GM12875 (cell line): ENCODE measurements around the gene DYRK2.

ENCODE experiments used
- H3K4me3 ChIP-seq: one replicate; pipeline ENCODE4 v1.5.1; 2011; ENCODE audit warnings: low read depth, low read length, control low read depth
- TF ChIP-seq, protein P1 (sequence below): IDR thresholded peaks from 2 replicates; pipeline ENCODE4 v1.5.1; 2011; ENCODE audit warnings: low read depth, mild to moderate bottlenecking, control low read depth, inconsistent platforms, low read length, moderate library complexity, borderline replicate concordance; ENCODE audit not compliant: insufficient read depth

Gene DYRK2

GRCh38 chr12:67632005-67632404, 16.5 kb upstream of the DYRK2 start:
- TF ChIP-seq, protein P1, sequence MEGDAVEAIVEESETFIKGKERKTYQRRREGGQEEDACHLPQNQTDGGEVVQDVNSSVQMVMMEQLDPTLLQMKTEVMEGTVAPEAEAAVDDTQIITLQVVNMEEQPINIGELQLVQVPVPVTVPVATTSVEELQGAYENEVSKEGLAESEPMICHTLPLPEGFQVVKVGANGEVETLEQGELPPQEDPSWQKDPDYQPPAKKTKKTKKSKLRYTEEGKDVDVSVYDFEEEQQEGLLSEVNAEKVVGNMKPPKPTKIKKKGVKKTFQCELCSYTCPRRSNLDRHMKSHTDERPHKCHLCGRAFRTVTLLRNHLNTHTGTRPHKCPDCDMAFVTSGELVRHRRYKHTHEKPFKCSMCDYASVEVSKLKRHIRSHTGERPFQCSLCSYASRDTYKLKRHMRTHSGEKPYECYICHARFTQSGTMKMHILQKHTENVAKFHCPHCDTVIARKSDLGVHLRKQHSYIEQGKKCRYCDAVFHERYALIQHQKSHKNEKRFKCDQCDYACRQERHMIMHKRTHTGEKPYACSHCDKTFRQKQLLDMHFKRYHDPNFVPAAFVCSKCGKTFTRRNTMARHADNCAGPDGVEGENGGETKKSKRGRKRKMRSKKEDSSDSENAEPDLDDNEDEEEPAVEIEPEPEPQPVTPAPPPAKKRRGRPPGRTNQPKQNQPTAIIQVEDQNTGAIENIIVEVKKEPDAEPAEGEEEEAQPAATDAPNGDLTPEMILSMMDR = no peak
- no peak overlapping the region for H3K4me3 ChIP-seq

DNA sequence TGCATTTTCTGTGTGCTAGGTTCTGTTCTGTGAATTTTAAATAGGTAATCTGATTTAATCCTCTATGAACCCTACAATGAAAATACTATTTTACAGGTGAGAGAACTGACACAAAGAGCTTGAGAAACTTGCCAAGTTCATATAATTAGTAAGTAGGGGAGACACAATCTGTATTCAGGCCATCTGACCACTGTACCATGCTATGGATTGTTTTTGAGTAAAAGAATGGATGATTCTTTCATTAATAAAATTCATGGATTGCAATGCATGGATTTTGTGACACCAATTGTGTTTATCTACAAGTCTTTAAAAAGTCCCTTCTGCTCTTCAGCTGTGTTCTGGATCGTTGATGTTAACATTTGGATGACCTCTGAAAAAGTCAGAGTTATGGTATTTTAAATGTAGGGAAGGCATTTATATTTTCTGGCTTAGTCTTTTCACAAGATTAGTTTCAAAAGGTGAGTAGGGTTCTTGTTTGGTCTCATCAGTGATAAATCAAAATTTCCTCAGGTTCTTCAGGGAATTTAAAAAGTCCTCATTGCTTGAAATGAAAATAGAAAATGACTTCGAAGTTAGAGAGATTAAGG, 15.4 kb upstream of the DYRK2 start:
- H3K4me3 ChIP-seq = no peak overlapping the region
- TF ChIP-seq, protein P1 = no peak

DNA sequence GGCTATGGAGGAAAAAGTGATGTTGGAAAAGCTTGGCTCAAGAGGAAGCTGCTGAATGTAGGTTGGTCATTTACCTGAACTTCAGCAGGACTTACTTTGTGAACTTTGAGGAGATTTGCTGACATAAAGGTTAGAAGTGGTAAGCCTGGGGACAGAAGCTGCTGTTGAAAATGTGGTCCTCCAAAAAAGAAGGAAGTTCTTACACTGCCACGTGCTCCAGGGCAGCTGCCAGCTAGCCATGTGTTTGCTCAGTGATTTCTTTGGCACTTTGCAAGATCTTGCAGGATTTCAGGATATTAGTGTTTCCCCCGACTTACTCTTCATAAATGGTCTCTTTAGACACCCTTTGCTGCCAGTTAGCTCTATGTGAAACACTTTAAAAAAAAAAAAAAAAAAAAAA, 14.8 kb upstream of the DYRK2 start:
- TF ChIP-seq, protein P1 = no peak
- H3K4me3 ChIP-seq = no peak overlapping the region

DNA sequence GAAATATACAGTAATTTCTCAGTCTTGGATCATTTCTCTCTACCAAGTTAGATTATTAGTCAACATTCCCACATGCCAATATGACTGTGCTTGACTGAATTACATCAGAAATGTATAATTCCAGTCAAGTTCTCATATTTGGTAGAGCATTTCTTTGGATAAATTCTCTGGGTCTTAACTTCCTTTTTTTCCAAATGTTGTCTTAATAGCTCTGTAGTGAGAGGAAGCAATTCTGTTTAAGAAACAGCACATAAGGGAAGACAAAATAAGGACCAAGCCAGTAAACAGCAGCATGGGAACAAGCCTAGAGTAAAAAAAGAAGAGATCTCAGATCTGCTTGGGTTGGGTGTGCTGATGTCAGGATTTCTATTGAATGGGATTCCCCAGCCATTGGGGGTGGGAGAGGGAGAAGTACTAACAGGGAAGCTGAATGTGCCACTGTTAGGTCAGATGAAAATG, 14.2 kb upstream of the DYRK2 start:
- TF ChIP-seq, protein P1 = no peak
- H3K4me3 ChIP-seq = no peak overlapping the region

DNA sequence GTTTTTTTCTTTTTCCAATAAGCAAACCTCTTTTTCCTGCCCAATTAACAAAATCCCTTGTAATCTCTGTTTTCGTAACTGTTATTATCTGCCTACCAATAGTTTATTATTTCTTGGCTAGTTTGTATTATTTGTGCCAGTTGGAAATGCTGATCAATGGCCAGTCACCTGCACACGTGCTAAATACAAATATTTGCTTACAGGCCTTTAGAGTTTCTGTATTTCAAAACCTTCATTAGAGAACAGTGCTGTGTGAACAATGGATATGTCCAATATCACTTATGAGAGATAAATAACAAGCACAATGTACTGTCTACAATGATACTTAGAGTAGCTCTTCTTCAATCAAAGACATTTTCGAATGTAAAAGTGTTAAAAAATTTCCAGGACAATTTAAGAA, 10.8 kb upstream of the DYRK2 start:
- H3K4me3 ChIP-seq = no peak overlapping the region
- TF ChIP-seq, protein P1 = no peak

DNA sequence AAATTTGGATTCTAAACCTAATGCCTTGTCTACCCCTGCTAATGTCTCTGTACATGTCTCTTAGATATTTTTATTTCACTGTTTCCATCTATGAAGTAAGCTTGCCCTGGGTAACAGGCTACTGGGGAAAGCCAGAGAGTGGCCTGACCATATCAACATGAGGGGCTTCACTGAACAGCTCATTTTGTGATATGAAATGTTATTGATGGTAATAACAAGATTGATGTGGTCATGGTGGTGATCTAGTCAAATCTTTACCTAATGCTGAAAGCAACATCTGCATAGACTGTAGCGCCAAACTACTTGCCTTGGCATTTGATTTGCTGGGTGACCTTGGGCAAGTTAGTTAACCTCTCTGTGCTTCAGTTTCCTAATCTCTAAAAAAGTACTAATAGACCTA, 9.9 kb upstream of the DYRK2 start:
- no peak overlapping the region for H3K4me3 ChIP-seq
- TF ChIP-seq, protein P1 = no peak

DNA sequence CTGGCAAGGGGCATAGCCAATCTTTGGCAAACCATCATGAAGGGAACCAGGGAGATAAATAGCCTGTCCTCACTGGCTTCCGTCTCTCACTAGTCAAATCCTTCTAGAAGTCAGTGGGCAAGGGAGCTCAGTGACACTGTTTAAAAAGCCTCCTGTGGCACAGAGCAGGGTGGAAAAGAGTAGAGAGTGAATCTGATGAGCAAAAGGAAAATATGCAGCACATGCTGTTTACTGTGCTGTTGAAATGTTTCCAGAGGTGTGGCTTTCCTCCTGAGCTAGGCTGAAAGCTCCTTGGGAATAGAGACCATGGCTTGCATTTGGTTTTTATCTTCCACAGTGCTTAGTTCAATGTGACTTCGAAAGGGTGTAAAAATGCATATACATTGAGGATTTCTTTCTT, 7.7 kb upstream of the DYRK2 start:
- TF ChIP-seq, protein P1 = no peak
- H3K4me3 ChIP-seq = no peak overlapping the region
